Measurements from ENCODE around the gene KCNMB1.
A peak's percentile ranks its signal among the peaks of the same experiment; 100 is the strongest.

The KCNMB1 gene

DNA sequence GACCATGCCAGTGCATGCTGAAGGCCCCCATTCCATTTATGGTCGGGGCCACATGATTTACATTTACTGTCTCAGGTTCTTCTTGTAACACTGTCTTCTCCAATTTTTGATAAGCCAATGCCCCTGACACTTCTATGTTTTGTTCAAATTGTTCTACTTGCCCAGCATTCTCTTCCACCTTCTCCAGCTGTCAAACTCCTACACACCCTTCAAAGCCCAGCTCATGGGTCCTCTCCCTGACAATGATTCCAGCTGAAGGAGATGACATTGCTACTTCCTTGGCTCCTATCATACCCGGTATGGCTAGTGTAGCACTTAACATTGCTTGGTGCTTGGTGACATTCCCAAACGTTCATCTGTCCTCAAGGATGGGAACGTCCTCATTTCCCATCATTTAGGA is 41.1 kb upstream of the KCNMB1 start:
- no peak overlapping the region for H3K27ac ChIP-seq
- no peaks in the 10 kb centered on the region for H3K36me3 ChIP-seq (ENCODE audit: insufficient read depth, low read length)
- DNase-seq (ENCODE audit: low read depth, low spot score) = no peak
- no peaks in the 10 kb centered on the region for H3K9me3 ChIP-seq (ENCODE audit: low read depth, low read length)
- TF ChIP-seq EZH2 (IDR thresholded peaks at IDR 0.05) = no peak
- TF ChIP-seq POLR2AphosphoS5 (IDR thresholded peaks at IDR 0.05; ENCODE audit: borderline replicate concordance, low read depth, low read length) = no peak
- TF ChIP-seq FOXP2 (optimal IDR thresholded peaks at IDR 0.05; ENCODE audit: control extremely low read depth, extremely low read length, insufficient read depth) = no peak
- no peak overlapping the region for H3K9ac ChIP-seq (ENCODE audit: insufficient read length)
- H3K4me3 ChIP-seq = no peak overlapping the region

DNA sequence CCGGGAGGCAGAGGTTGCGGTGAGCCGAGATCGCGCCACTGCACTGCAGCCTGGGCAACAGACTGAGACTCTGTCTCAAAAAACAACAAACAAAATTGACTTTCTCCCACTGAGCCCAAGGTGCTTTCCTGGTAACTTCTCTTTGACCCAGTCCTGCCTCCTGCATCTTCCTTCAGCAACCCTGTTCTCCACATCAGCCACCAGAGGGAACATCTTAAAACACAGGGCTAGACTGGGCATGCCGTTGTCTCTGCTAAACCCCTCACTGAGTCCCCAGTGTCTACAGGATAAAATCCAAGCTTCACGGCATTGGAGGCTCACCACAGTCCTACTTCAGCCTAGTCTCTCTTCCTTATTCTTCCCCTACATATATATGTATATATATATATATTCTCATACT is 39.8 kb upstream of the KCNMB1 start:
- no peaks in the 10 kb centered on the region for H3K36me3 ChIP-seq (ENCODE audit: insufficient read depth, low read length)
- no peak for DNase-seq (ENCODE audit: low read depth, low spot score)
- H3K4me3 ChIP-seq = no peak overlapping the region
- H3K9ac ChIP-seq (ENCODE audit: insufficient read length) = no peak overlapping the region
- no peak overlapping the region for H3K27ac ChIP-seq
- H3K9me3 ChIP-seq (ENCODE audit: low read depth, low read length) = no peaks in the 10 kb centered on the region
- no peak for TF ChIP-seq FOXP2 (optimal IDR thresholded peaks at IDR 0.05; ENCODE audit: control extremely low read depth, extremely low read length, insufficient read depth)
- TF ChIP-seq EZH2 (IDR thresholded peaks at IDR 0.05) = no peak
- no peak for TF ChIP-seq POLR2AphosphoS5 (IDR thresholded peaks at IDR 0.05; ENCODE audit: borderline replicate concordance, low read depth, low read length)

DNA sequence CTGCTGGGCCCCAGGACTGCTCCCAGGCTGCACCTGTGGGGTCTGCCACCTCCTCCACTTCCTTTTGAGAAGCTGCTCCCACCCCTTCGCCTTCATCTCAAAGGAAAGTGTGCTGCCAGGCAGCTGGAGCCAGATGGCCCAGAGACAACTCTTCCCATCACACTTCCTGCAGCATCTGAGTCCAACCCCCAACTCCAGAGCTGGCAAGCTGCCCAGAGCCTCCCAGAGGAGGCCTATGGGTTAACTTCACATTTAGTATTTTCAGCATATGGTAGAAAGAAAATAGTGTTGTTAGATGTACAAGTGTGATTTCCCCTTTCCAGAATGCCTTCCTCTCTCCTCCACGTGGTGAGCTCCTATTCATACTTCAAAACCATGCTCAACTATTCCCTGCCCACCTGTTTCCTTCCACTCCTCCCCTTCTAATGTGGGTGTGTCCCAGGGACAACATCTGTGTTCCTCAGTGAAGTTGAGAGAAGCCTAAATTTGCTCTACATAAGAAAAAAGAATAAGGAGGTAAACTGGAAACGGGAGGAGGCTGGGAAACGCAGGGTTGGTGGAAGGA is 38.6 kb upstream of the KCNMB1 start:
- no peaks in the 10 kb centered on the region for H3K36me3 ChIP-seq (ENCODE audit: insufficient read depth, low read length)
- TF ChIP-seq EZH2 (IDR thresholded peaks at IDR 0.05) (no peak), FOXP2 (optimal IDR thresholded peaks at IDR 0.05; ENCODE audit: control extremely low read depth, extremely low read length, insufficient read depth) (no peak), POLR2AphosphoS5 (IDR thresholded peaks at IDR 0.05; ENCODE audit: borderline replicate concordance, low read depth, low read length) (no peak)
- no peak overlapping the region for H3K27ac ChIP-seq
- no peak overlapping the region for H3K9ac ChIP-seq (ENCODE audit: insufficient read length)
- no peak overlapping the region for H3K4me3 ChIP-seq
- peak; percentile 3 for DNase-seq (ENCODE audit: low read depth, low spot score)
- no peaks in the 10 kb centered on the region for H3K9me3 ChIP-seq (ENCODE audit: low read depth, low read length)

DNA sequence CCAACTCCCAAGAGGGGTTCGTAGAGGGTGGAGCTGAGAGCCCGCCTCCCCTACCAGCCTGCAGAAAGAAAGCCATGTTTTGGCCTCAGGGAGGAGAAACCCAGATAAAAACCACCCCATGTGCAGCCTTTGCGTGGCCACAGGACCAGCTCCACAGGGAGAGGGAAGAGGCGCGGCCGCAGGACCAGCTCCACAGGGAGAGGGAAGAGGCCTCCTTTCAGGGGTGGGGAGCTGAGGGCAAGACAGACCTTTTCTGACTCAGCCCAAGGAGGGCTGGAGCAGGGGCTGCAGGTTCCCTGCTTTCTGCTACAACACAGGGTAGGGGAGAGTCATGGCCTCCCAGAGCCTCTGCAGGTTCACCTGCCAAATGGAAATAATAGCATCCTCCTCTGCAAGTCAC is 37.6 kb upstream of the KCNMB1 start:
- Histone ChIP-seq H3K36me3 (ENCODE audit: insufficient read depth, low read length) (no peaks in the 10 kb centered on the region), H3K9ac (ENCODE audit: insufficient read length) (no peak overlapping the region), H3K27ac (no peak overlapping the region), H3K9me3 (ENCODE audit: low read depth, low read length) (no peaks in the 10 kb centered on the region), H3K4me3 (no peak overlapping the region)
- DNase-seq (ENCODE audit: low read depth, low spot score) = no peak
- TF ChIP-seq EZH2 (IDR thresholded peaks at IDR 0.05) (no peak), POLR2AphosphoS5 (IDR thresholded peaks at IDR 0.05; ENCODE audit: borderline replicate concordance, low read depth, low read length) (no peak), FOXP2 (optimal IDR thresholded peaks at IDR 0.05; ENCODE audit: control extremely low read depth, extremely low read length, insufficient read depth) (no peak)

DNA sequence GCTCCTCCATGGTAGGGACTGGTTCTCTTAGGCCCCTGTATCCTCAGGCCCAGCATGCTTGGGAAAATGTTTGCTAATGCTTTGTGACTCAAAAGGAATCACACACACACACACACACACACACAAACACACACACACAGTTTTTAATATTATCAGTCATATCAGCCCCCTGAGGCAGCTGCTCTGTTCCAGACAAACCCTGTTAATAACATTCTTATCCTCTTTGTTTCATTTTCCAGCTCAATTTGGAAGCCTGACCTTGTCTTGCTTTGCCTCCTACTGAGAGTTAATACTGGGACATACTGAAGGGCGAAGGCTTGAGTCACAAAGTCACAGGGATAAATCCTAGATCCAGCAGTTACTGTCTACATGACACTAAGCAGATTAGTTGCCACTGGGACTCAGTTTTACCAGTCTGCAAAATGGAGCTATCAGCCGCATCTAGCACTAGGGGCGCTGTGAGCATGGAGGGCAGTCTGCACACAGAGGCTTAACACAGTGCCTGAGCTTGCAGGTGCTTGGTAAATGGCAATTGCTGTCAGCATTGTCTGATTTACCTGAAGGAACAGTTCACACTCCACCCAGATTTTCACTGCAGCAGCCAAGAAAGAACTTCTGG is 37.1 kb upstream of the KCNMB1 start:
- H3K36me3 ChIP-seq (ENCODE audit: insufficient read depth, low read length) = no peaks in the 10 kb centered on the region
- no peak for TF ChIP-seq EZH2 (IDR thresholded peaks at IDR 0.05)
- no peak for TF ChIP-seq POLR2AphosphoS5 (IDR thresholded peaks at IDR 0.05; ENCODE audit: borderline replicate concordance, low read depth, low read length)
- TF ChIP-seq FOXP2 (optimal IDR thresholded peaks at IDR 0.05; ENCODE audit: control extremely low read depth, extremely low read length, insufficient read depth) = no peak
- no peaks in the 10 kb centered on the region for H3K9me3 ChIP-seq (ENCODE audit: low read depth, low read length)
- H3K27ac ChIP-seq = no peak overlapping the region
- H3K9ac ChIP-seq (ENCODE audit: insufficient read length) = no peak overlapping the region
- H3K4me3 ChIP-seq = no peak overlapping the region
- no peak for DNase-seq (ENCODE audit: low read depth, low spot score)

DNA sequence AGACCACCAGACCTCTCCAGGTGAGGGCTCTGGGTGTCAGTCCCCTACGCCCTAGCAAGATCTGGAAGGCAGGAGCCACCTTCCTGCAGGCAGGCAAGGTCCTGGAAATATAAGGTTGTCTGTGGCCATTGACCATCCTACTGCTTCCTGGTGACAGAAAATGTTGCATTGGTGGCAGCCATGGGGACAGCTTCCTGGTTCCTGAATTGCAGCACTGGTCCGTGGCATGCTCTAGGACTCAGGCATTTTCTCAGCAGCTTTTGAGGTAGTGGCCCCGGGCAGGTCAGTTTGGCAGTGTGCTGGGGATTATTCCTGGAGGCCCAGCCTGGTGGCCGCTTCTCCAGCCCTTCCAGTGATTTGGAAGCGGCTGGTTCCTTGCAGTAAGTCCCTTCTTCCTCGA is 36.6 kb upstream of the KCNMB1 start:
- H3K4me3 ChIP-seq = no peak overlapping the region
- H3K9ac ChIP-seq (ENCODE audit: insufficient read length) = no peak overlapping the region
- H3K27ac ChIP-seq = no peak overlapping the region
- DNase-seq (ENCODE audit: low read depth, low spot score) = no peak
- no peaks in the 10 kb centered on the region for H3K9me3 ChIP-seq (ENCODE audit: low read depth, low read length)
- H3K36me3 ChIP-seq (ENCODE audit: insufficient read depth, low read length) = no peaks in the 10 kb centered on the region
- no peak for TF ChIP-seq EZH2 (IDR thresholded peaks at IDR 0.05)
- no peak for TF ChIP-seq FOXP2 (optimal IDR thresholded peaks at IDR 0.05; ENCODE audit: control extremely low read depth, extremely low read length, insufficient read depth)
- TF ChIP-seq POLR2AphosphoS5 (IDR thresholded peaks at IDR 0.05; ENCODE audit: borderline replicate concordance, low read depth, low read length) = no peak

DNA sequence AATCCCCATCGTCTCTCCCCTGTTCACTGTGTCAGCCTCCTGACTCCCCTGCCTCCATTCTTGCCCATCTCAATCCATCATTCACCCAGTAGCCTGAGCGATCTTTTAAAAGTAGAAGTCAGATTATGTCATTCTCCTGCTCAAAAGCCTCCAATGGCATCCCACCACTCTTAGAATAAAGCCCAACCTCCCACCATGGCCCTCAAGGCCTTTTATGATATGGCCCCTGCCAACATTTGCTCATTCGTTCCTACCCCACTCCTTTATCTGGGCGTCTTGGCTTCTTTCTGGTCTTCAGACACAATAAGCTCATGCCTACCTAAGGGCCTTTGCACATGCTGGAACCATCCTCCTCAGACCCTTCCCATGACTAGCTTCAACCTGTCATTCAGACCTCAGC is 35.5 kb upstream of the KCNMB1 start:
- H3K36me3 ChIP-seq (ENCODE audit: insufficient read depth, low read length) = no peaks in the 10 kb centered on the region
- H3K27ac ChIP-seq = no peak overlapping the region
- TF ChIP-seq FOXP2 (optimal IDR thresholded peaks at IDR 0.05; ENCODE audit: control extremely low read depth, extremely low read length, insufficient read depth) (no peak), EZH2 (IDR thresholded peaks at IDR 0.05) (no peak), POLR2AphosphoS5 (IDR thresholded peaks at IDR 0.05; ENCODE audit: borderline replicate concordance, low read depth, low read length) (no peak)
- DNase-seq (ENCODE audit: low read depth, low spot score) = no peak
- H3K9ac ChIP-seq (ENCODE audit: insufficient read length) = no peak overlapping the region
- no peaks in the 10 kb centered on the region for H3K9me3 ChIP-seq (ENCODE audit: low read depth, low read length)
- H3K4me3 ChIP-seq = no peak overlapping the region

DNA sequence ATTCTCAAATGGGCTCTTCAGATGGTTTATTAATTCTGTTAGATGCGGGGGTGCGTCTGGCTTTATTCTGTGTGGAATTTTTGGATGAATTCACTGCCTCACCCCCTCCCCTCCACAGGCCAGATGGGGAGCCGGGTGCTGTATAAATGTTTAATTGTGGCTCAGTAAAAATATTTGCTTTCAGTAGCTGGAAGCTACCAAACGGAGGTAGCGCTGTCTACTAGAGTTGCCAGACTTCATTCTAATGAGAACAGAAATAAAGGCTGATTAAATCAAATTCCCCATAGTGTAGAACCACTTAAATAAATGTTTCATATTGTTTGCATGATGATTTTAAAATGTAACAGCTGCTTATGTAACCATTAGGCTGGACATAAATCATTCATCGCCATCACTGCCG is 34.5 kb upstream of the KCNMB1 start:
- TF ChIP-seq POLR2AphosphoS5 (IDR thresholded peaks at IDR 0.05; ENCODE audit: borderline replicate concordance, low read depth, low read length) = no peak
- no peak for TF ChIP-seq FOXP2 (optimal IDR thresholded peaks at IDR 0.05; ENCODE audit: control extremely low read depth, extremely low read length, insufficient read depth)
- TF ChIP-seq EZH2 (IDR thresholded peaks at IDR 0.05) = no peak
- Histone ChIP-seq H3K9ac (ENCODE audit: insufficient read length) (no peak overlapping the region), H3K4me3 (no peak overlapping the region), H3K9me3 (ENCODE audit: low read depth, low read length) (no peaks in the 10 kb centered on the region), H3K27ac (no peak overlapping the region), H3K36me3 (ENCODE audit: insufficient read depth, low read length) (no peaks in the 10 kb centered on the region)
- DNase-seq (ENCODE audit: low read depth, low spot score) = no peak

DNA sequence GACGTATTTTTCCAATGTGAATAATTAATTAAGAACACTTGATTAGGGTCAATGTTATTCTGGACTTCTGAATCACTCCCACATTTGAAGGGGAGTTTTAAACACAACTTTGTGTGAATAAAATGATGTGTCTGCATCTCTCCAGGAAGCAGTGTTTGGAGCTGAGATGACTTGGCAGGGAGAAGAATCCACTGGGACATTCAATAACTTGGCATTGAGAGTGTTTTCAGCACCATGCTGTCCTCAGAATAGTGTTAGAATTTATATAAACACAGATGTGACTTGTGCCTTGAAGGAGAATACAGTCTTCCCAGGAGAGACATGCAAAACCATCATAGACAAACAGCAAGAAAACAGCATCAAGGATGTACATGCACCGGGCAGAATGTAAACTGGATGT is 32.7 kb upstream of the KCNMB1 start:
- no peak overlapping the region for H3K4me3 ChIP-seq
- H3K9ac ChIP-seq (ENCODE audit: insufficient read length) = no peak overlapping the region
- H3K27ac ChIP-seq = no peak overlapping the region
- no peak for DNase-seq (ENCODE audit: low read depth, low spot score)
- no peaks in the 10 kb centered on the region for H3K9me3 ChIP-seq (ENCODE audit: low read depth, low read length)
- no peak for TF ChIP-seq POLR2AphosphoS5 (IDR thresholded peaks at IDR 0.05; ENCODE audit: borderline replicate concordance, low read depth, low read length)
- TF ChIP-seq EZH2 (IDR thresholded peaks at IDR 0.05) = no peak
- TF ChIP-seq FOXP2 (optimal IDR thresholded peaks at IDR 0.05; ENCODE audit: control extremely low read depth, extremely low read length, insufficient read depth) = no peak
- H3K36me3 ChIP-seq (ENCODE audit: insufficient read depth, low read length) = no peaks in the 10 kb centered on the region
